K562 (cell line): ENCODE data around the gene PAQR4. TPM values are rescaled to one million over a fixed set of nuclear protein-coding genes. Genes with fewer than 3 reads are reported as not detected.

ENCODE experiments used
- ARID1B ChIP-seq: fragments of 450-650 bp; IDR thresholded peaks from 2 replicates; pipeline ENCODE4 v1.6.1; 2016; ENCODE audit warnings: antibody characterized with exemption, mild to moderate bottlenecking, inconsistent platforms
- CBFB ChIP-seq: sonication (generic); formaldehyde crosslinking; IDR thresholded peaks from 2 replicates; pipeline ENCODE4 v1.4.0; 2020; ENCODE audit warnings: mild to moderate bottlenecking, missing genetic modification reagents
- ETS1 ChIP-seq: conservative IDR thresholded peaks from 2 replicates; pipeline ENCODE4 v1.6.1; 2011; ENCODE audit warnings: low read depth, mild to moderate bottlenecking, low read length; ENCODE audit not compliant: control insufficient read depth
- ID3 ChIP-seq, 2 experiments: fragments of 250-450 bp in 1 of 2; fragments of 450-650 bp in 1 of 2; sonication (Bioruptor Pico) in 1 of 2; IDR thresholded peaks; 2 replicates each; pipeline versions ENCODE4 v1.6.1 to v1.8.0; 2016 to 2021; ENCODE audit warnings: mild to moderate bottlenecking in 2 of 2, moderate library complexity in 2 of 2, missing compliant biosample characterization in 1 of 2, missing genetic modification characterization in 1 of 2
- MAZ ChIP-seq, 2 experiments: fragments of 450-650 bp in 1 of 2; sonication (generic) in 1 of 2; formaldehyde crosslinking; IDR thresholded peaks in 1 of 2; conservative IDR thresholded peaks in 1 of 2; 2 replicates each; pipeline versions ENCODE4 v1.4.0 to v1.5.0; 2020; ENCODE audit warnings: mild to moderate bottlenecking in 1 of 2, missing genetic modification reagents in 1 of 2
- MEF2A ChIP-seq: IDR thresholded peaks from 2 replicates; pipeline ENCODE4 v1.6.1; 2011; ENCODE audit warnings: low read depth, mild to moderate bottlenecking, low read length, moderate library complexity; ENCODE audit not compliant: control insufficient read depth
- NELFE ChIP-seq: IDR thresholded peaks from 2 replicates; pipeline ENCODE4 v1.6.1; 2011; ENCODE audit warnings: mild to moderate bottlenecking; ENCODE audit not compliant: insufficient read depth, insufficient read length
- POLR3A ChIP-seq: IDR thresholded peaks from 2 replicates; pipeline ENCODE4 v1.6.1; 2011; ENCODE audit warnings: borderline replicate concordance, mild to moderate bottlenecking, moderate library complexity; ENCODE audit not compliant: insufficient read length, insufficient read depth; ENCODE audit errors: extremely low read depth
- RFX7 ChIP-seq: fragments of 250-450 bp; sonication (Bioruptor Pico); IDR thresholded peaks from 2 replicates; pipeline ENCODE4 v1.5.1; 2021; ENCODE audit warnings: mild to moderate bottlenecking
- SOX6 ChIP-seq: fragments of 450-650 bp; IDR thresholded peaks from 2 replicates; pipeline ENCODE4 v1.6.1; 2014; ENCODE audit warnings: mild to moderate bottlenecking
- ZBTB7A ChIP-seq: IDR thresholded peaks from 2 replicates; pipeline ENCODE4 v1.6.1; 2011; ENCODE audit warnings: low read depth, mild to moderate bottlenecking, low read length, moderate library complexity, borderline replicate concordance; ENCODE audit not compliant: control insufficient read depth
- ZNF184 ChIP-seq: sonication (generic); formaldehyde crosslinking; IDR thresholded peaks from 2 replicates; pipeline ENCODE4 v1.5.0; 2020; ENCODE audit warnings: missing genetic modification reagents
- ZNF398 ChIP-seq: fragments of 250-450 bp; sonication (Bioruptor Pico); IDR thresholded peaks from 2 replicates; pipeline ENCODE4 v1.8.0; 2021; ENCODE audit warnings: moderate library complexity, mild to moderate bottlenecking, inconsistent platforms
- polyA plus RNA-seq, 8 experiments: library from polyadenylated mRNA; depleted of rRNA in 4 of 8; stranded (reverse) in 5 of 8; unstranded in 3 of 8; fragments of >200 nt; fragmentation: Nextera tagmentation in 2 of 8; fragmentation: Illumina TruSeq in 1 of 8; extraction: Ambion mirVana in 2 of 8; extraction: Trizol in 1 of 8; gene quantifications; 2 replicates each; pipeline versions ENCODE4 v1.2.1 to v1.2.3, GENCODE V29; 2011 to 2014; ENCODE audit warnings: inconsistent platforms in 1 of 8, missing spikeins in 1 of 8
- total RNA-seq, 7 experiments: library from RNA; depleted of rRNA in 6 of 7; stranded (reverse); fragments of >200 nt in 6 of 7; fragmentation: Illumina TruSeq in 2 of 7; extraction: Trizol in 2 of 7; gene quantifications; 2 replicates each; pipeline versions ENCODE4 v1.2.1 to v1.2.3, GENCODE V29; 2011 to 2021; ENCODE audit warnings: low replicate concordance in 1 of 7
- TF ChIP-seq, protein P1 (sequence below), 2 experiments: fragments of 450-650 bp; conservative IDR thresholded peaks; 2 replicates each; pipeline ENCODE4 v1.6.1; 2017; ENCODE audit warnings: mild to moderate bottlenecking in 2 of 2, moderate library complexity in 2 of 2
- TF ChIP-seq, protein P2 (sequence below): fragments of 200-800 bp; sonication (Bioruptor generic); IDR thresholded peaks from 2 replicates; pipeline ENCODE4 v1.6.1; 2017; ENCODE audit warnings: missing genetic modification characterization, missing compliant biosample characterization
- TF ChIP-seq, protein P3 (sequence below): sonication (generic); formaldehyde crosslinking; IDR thresholded peaks from 2 replicates; pipeline ENCODE4 v1.4.0; 2020; ENCODE audit warnings: mild to moderate bottlenecking, missing genetic modification reagents

The PAQR4 gene
- total and polyA plus RNA-seq, 9 of the 15 experiments (the other 6 are each of a cell fraction or from before 2014, with no cell fraction given), result 0.62 to 40.4 (median 19.5) TPM

DNA sequence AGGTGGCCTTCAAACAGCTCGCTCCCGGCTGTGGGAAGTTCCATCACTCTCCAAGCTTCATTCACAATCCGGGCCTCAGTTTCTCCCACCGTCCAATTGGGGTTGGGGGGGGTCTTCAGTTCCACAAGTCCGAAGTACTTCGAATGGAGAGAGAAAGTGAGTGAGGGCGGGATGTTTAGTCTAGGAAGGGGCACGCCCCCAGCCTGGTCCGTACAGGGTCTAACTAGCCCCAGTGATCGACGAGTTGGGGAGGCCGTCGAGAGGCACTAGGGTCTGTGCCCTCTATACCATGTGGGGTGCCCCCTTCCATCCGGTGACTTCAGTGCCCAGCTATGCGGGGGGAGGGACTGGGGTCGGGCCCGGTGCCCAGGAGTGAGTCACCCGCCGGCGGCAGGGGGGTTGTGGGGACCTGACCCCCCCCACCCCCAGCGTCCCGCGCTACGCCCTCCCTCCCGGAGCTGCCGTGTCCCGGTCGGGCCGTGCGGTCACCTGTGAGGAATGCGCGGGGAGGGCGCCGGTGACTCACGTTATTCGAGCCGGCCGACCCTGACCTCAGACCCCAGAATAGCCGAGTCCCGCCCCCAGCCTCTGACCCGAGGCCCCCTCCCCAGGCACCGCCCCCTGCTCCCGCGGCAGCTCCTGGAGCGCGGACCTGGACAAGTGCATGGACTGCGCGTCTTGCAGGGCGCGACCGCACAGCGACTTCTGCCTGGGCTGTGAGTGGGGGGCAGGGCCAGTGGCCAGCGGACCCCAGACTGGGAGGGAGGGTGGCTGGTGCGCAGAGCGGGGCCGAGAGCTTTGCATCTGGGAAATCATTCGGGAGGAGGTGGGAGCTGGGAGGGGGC, 51.7 kb downstream of the PAQR4 start (continued):
- TF ChIP-seq POLR3A (no peak), ZNF398 (CRISPR knock-in tag) (no peak), ARID1B (peak; percentile 69; the same call in 1 of the 2 replicates), SOX6 (no peak), MEF2A (no peak), CBFB (no peak), ZBTB7A (peak; percentile 78), MAZ (CRISPR knock-in tag; conservative IDR thresholded peaks at IDR 0.05 in 1 of 2, IDR thresholded peaks at IDR 0.05 in 1 of 2) (peak in 1 of 2 experiments; percentile 56; a peak in 2 of 4 replicates), NELFE (no peak), ETS1 (no peak), ZNF184 (CRISPR knock-in tag) (no peak), RFX7 (CRISPR knock-in tag) (no peak), ID3 (CRISPR knock-in tag; IDR thresholded peaks at IDR 0.05) (no peak), ID3 (tag; IDR thresholded peaks at IDR 0.05) (no peak)
- TF ChIP-seq, protein P1, sequence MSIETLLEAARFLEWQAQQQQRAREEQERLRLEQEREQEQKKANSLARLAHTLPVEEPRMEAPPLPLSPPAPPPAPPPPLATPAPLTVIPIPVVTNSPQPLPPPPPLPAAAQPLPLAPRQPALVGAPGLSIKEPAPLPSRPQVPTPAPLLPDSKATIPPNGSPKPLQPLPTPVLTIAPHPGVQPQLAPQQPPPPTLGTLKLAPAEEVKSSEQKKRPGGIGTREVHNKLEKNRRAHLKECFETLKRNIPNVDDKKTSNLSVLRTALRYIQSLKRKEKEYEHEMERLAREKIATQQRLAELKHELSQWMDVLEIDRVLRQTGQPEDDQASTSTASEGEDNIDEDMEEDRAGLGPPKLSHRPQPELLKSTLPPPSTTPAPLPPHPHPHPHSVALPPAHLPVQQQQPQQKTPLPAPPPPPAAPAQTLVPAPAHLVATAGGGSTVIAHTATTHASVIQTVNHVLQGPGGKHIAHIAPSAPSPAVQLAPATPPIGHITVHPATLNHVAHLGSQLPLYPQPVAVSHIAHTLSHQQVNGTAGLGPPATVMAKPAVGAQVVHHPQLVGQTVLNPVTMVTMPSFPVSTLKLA (conservative IDR thresholded peaks at IDR 0.05), result peak; percentile 48 to 61; a peak in 3 of 4 replicates
- TF ChIP-seq, protein P2, sequence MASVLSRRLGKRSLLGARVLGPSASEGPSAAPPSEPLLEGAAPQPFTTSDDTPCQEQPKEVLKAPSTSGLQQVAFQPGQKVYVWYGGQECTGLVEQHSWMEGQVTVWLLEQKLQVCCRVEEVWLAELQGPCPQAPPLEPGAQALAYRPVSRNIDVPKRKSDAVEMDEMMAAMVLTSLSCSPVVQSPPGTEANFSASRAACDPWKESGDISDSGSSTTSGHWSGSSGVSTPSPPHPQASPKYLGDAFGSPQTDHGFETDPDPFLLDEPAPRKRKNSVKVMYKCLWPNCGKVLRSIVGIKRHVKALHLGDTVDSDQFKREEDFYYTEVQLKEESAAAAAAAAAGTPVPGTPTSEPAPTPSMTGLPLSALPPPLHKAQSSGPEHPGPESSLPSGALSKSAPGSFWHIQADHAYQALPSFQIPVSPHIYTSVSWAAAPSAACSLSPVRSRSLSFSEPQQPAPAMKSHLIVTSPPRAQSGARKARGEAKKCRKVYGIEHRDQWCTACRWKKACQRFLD (CRISPR knock-in tag), result 0 out of 2 replicates have a peak, but pooled peaks have one; percentile 43
- TF ChIP-seq, protein P3, sequence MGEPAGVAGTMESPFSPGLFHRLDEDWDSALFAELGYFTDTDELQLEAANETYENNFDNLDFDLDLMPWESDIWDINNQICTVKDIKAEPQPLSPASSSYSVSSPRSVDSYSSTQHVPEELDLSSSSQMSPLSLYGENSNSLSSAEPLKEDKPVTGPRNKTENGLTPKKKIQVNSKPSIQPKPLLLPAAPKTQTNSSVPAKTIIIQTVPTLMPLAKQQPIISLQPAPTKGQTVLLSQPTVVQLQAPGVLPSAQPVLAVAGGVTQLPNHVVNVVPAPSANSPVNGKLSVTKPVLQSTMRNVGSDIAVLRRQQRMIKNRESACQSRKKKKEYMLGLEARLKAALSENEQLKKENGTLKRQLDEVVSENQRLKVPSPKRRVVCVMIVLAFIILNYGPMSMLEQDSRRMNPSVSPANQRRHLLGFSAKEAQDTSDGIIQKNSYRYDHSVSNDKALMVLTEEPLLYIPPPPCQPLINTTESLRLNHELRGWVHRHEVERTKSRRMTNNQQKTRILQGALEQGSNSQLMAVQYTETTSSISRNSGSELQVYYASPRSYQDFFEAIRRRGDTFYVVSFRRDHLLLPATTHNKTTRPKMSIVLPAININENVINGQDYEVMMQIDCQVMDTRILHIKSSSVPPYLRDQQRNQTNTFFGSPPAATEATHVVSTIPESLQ (CRISPR knock-in tag), result peak; percentile 84; the same call in 1 of the 2 replicates
